GM18526 (cell line): Measurements from ENCODE around the gene MGAT4B.

Source experiments
- POLR2A ChIP-seq: IDR thresholded peaks from 3 replicates; pipeline ENCODE4 v1.6.1; 2011; ENCODE audit not compliant: insufficient read length; ENCODE audit errors: extremely low read depth

Gene MGAT4B

GRCh38 chr5:179830818-179831468 is 24.3 kb upstream of the MGAT4B start:
- TF ChIP-seq POLR2A, result no peak

- TF ChIP-seq POLR2A, result no peak
Measured at GRCh38 chr5:179829732-179830435, 23.2 kb upstream of the MGAT4B start.

GRCh38 chr5:179828756-179829421 is 22.2 kb upstream of the MGAT4B start:
- TF ChIP-seq POLR2A, result no peak

GRCh38 chr5:179827680-179828079 is 21.0 kb upstream of the MGAT4B start:
- no peak for TF ChIP-seq POLR2A

GRCh38 chr5:179825655-179826182 is 19.1 kb upstream of the MGAT4B start:
- no peak for TF ChIP-seq POLR2A

- no peak for TF ChIP-seq POLR2A
Measured at GRCh38 chr5:179824745-179825112, 18.1 kb upstream of the MGAT4B start.

GRCh38 chr5:179823937-179824744 is 17.5 kb upstream of the MGAT4B start:
- TF ChIP-seq POLR2A, result no peak

GRCh38 chr5:179822444-179822990 is 15.9 kb upstream of the MGAT4B start:
- no peak for TF ChIP-seq POLR2A

- TF ChIP-seq POLR2A, result no peak
Measured at GRCh38 chr5:179822059-179822432, 15.4 kb upstream of the MGAT4B start.

GRCh38 chr5:179821298-179822058 is 14.8 kb upstream of the MGAT4B start:
- peak; percentile 48 for TF ChIP-seq POLR2A

- peak; percentile 99 for TF ChIP-seq POLR2A
Measured at GRCh38 chr5:179820483-179821297, 14.0 kb upstream of the MGAT4B start, which contains the start of gene SQSTM1. SQSTM1 (plus strand) TSS chr5:179820905; CDS start chr5:179820937, 32 bp downstream.

GRCh38 chr5:179820127-179820482 is 13.4 kb upstream of the MGAT4B start:
- TF ChIP-seq POLR2A, result no peak
